HCT116 (cell line): ENCODE results near the gene TLE5. TPM values are rescaled to one million over a fixed set of nuclear protein-coding genes. Genes with fewer than 3 reads are reported as not detected.

Source experiments
- ATAC-seq: fragments of 200-7000 bp; cut with Tn5 transposase; 2 replicates; pipeline ENCODE4 v1.9.1; 2020; ENCODE audit warnings: mild to moderate bottlenecking, moderate library complexity
- BruUV-seq: library from RNA; stranded (reverse); fragments of 400-500 nt; replicated peaks from 2 replicates; lab custom pipeline; 2021; lab: Mats Ljungman, UMichigan
- CTCF ChIA-PET: fragments of 300-600 bp; sonication (Branson Sonifier 250); formaldehyde crosslinking; loops from one replicate; lab custom pipeline; 2021; ENCODE audit warnings: antibody characterized with exemption; lab: Charles Lee
- POLR2A ChIA-PET: fragments of 300-600, 350-600 bp; sonication (Branson Sonifier 250); formaldehyde crosslinking; loops from one replicate; lab custom pipeline; 2021; ENCODE audit warnings: antibody characterized with exemption; lab: Charles Lee
- RAD21 ChIA-PET, 2 experiments: fragments of 300-600 bp; sonication (Branson Sonifier 250); formaldehyde crosslinking; loops; one replicate each; lab custom pipeline; 2023; ENCODE audit warnings: low total read pairs in 2 of 2; ENCODE audit not compliant: uncharacterized antibody in 2 of 2, unreplicated experiment in 2 of 2, low non-redundant PET in 1 of 2; lab: Charles Lee
- DNase-seq: peaks from one replicate; pipeline ENCODE4 v3.0.0-alpha.2; 2010; ENCODE audit warnings: low read depth, low spot score
- H2AFZ ChIP-seq: fragments of 200-600 bp; shearing (Covaris generic), sonication (generic); 2 replicates; pipeline ENCODE4 v1.6.1; 2017; ENCODE audit warnings: low read depth, mixed run types, mixed read lengths, antibody characterized with exemption, low read length; ENCODE audit not compliant: poor library complexity, severe bottlenecking
- H3K27ac ChIP-seq: 2 replicates; pipeline ENCODE4 v1.5.1; 2012; ENCODE audit warnings: low read depth, low read length
- H3K27me3 ChIP-seq: fragments of 200-600 bp; sonication (generic); 2 replicates; pipeline ENCODE4 v1.6.1; 2016; ENCODE audit warnings: mixed run types, low read length, mixed read lengths; ENCODE audit not compliant: insufficient read depth
- H3K36me3 ChIP-seq, 2 experiments: fragments of 200-500 bp in 1 of 2; fragments of 200-600 bp in 1 of 2; sonication (Bioruptor generic) in 1 of 2; sonication (generic) in 1 of 2; 2 replicates each; pipeline versions ENCODE4 v1.5.1 to v1.6.1; 2014 to 2016; ENCODE audit warnings: low read length in 2 of 2, inconsistent platforms in 1 of 2, mixed read lengths in 1 of 2, mixed run types in 1 of 2; ENCODE audit not compliant: insufficient read depth in 2 of 2, control insufficient read depth in 1 of 2
- H3K4me1 ChIP-seq, 2 experiments: fragments of 200-600 bp in 1 of 2; sonication (generic) in 1 of 2; 2 replicates each; pipeline versions ENCODE4 v1.5.1 to v1.6.1; 2012 to 2017; ENCODE audit warnings: low read length in 2 of 2, inconsistent platforms in 1 of 2, mild to moderate bottlenecking in 1 of 2, mixed read lengths in 1 of 2, mixed run types in 1 of 2, moderate library complexity in 1 of 2; ENCODE audit not compliant: insufficient read depth in 2 of 2, control insufficient read depth in 1 of 2
- H3K4me2 ChIP-seq: fragments of 200-600 bp; sonication (generic); 2 replicates; pipeline ENCODE4 v1.6.1; 2017; ENCODE audit warnings: mixed run types, low read length, mixed read lengths
- H3K4me3 ChIP-seq, 2 experiments: fragments of 200-600 bp in 1 of 2; sonication (generic) in 1 of 2; replicated peaks in 1 of 2; 2 replicates each; pipeline ENCODE4 v1.5.1; 2011 to 2016; ENCODE audit warnings: low read length in 2 of 2, control low read depth in 1 of 2, low read depth in 1 of 2, mild to moderate bottlenecking in 1 of 2, mixed read lengths in 1 of 2, mixed run types in 1 of 2
- H3K79me2 ChIP-seq: fragments of 200-600 bp; sonication (generic); 2 replicates; pipeline ENCODE4 v1.6.1; 2017; ENCODE audit warnings: mild to moderate bottlenecking, mixed run types, low read length, moderate library complexity, mixed read lengths; ENCODE audit not compliant: insufficient read depth
- H3K9ac ChIP-seq: fragments of 200-600 bp; sonication (generic); 2 replicates; pipeline ENCODE4 v1.6.1; 2016; ENCODE audit warnings: low read length, mixed read lengths
- H3K9me2 ChIP-seq: fragments of 200-600 bp; sonication (generic), shearing (Covaris generic); 2 replicates; pipeline ENCODE4 v1.6.1; 2017; ENCODE audit warnings: mixed run types, mild to moderate bottlenecking, moderate library complexity; ENCODE audit not compliant: insufficient read depth
- H3K9me3 ChIP-seq, 2 experiments: fragments of 200-500 bp in 1 of 2; fragments of 200-600 bp in 1 of 2; sonication (Bioruptor generic) in 1 of 2; sonication (generic) in 1 of 2; 2 replicates each; pipeline ENCODE4 v1.6.1; 2014 to 2017; ENCODE audit warnings: low read length in 2 of 2, mixed read lengths in 2 of 2, inconsistent platforms in 1 of 2, low read depth in 1 of 2, mild to moderate bottlenecking in 1 of 2, mixed run types in 1 of 2, moderate library complexity in 1 of 2; ENCODE audit not compliant: control insufficient read depth in 1 of 2, insufficient read depth in 1 of 2
- H4K20me1 ChIP-seq: fragments of 200-600 bp; sonication (generic), shearing (Covaris generic); 2 replicates; pipeline ENCODE4 v1.6.1; 2017; ENCODE audit warnings: mixed run types, mild to moderate bottlenecking, moderate library complexity; ENCODE audit not compliant: insufficient read depth
- CBX3 ChIP-seq: IDR thresholded peaks from 2 replicates; pipeline ENCODE4 v1.6.1; 2012; ENCODE audit warnings: low read depth
- CTCF ChIP-seq, 3 experiments: fragments of 200-600 bp in 1 of 3; sonication (generic) in 1 of 3; IDR thresholded peaks in 2 of 3; conservative IDR thresholded peaks in 1 of 3; 2 replicates each; pipeline ENCODE4 v1.5.1; 2012 to 2017; ENCODE audit warnings: low read depth in 2 of 3, low read length in 2 of 3, antibody characterized with exemption in 1 of 3, borderline replicate concordance in 1 of 3, control low read depth in 1 of 3, mild to moderate bottlenecking in 1 of 3, mixed read lengths in 1 of 3, mixed run types in 1 of 3, moderate library complexity in 1 of 3; ENCODE audit not compliant: insufficient read depth in 1 of 3
- EGR1 ChIP-seq: IDR thresholded peaks from 2 replicates; pipeline ENCODE4 v1.6.1; 2012; ENCODE audit warnings: low read depth
- ELF1 ChIP-seq: IDR thresholded peaks from 2 replicates; pipeline ENCODE4 v1.6.1; 2012; ENCODE audit warnings: low read depth, borderline replicate concordance
- EZH2 ChIP-seq: fragments of 200-600 bp; sonication (generic); IDR thresholded peaks from 2 replicates; pipeline ENCODE4 v1.6.1; 2017; ENCODE audit warnings: antibody characterized with exemption, mixed run types
- EZH2phosphoT487 ChIP-seq: fragments of 200-600 bp; IDR thresholded peaks from 2 replicates; pipeline ENCODE4 v1.6.1; 2018; ENCODE audit warnings: antibody characterized with exemption, borderline replicate concordance
- FOSL1 ChIP-seq: IDR thresholded peaks from 2 replicates; pipeline ENCODE4 v1.6.1; 2012; ENCODE audit warnings: low read depth
- JUND ChIP-seq: IDR thresholded peaks from 2 replicates; pipeline ENCODE4 v1.6.1; 2012
- RAD21 ChIP-seq: IDR thresholded peaks from 2 replicates; pipeline ENCODE4 v1.6.1; 2012; ENCODE audit warnings: low read depth, mild to moderate bottlenecking
- REST ChIP-seq: IDR thresholded peaks from 2 replicates; pipeline ENCODE4 v1.6.1; 2012; ENCODE audit warnings: low read depth
- SRF ChIP-seq: IDR thresholded peaks from 2 replicates; pipeline ENCODE4 v1.6.1; 2012; ENCODE audit warnings: low read depth
- TCF7L2 ChIP-seq: IDR thresholded peaks from 2 replicates; pipeline ENCODE4 v1.7.0; 2011; ENCODE audit warnings: borderline replicate concordance, inconsistent platforms; ENCODE audit not compliant: insufficient read depth, insufficient read length; ENCODE audit errors: extremely low read depth
- intact Hi-C: fragments of 100-400 bp; cut with micrococcal nuclease; formaldehyde crosslinking; loops from 2 replicates; pipeline ENCODE4 v1.10.0; 2022
- total RNA-seq: library from RNA; stranded (reverse); gene quantifications from one replicate; pipeline ENCODE4 v1.2.1, GENCODE V29; 2021; ENCODE audit not compliant: unreplicated experiment

Gene TLE5
- total RNA-seq, 1 experiment from 2014 or later: 263 TPM

GRCh38 chr19:3064011-3064330 lies 1.7 kb upstream of the TLE5 start:
- Histone ChIP-seq H3K79me2 (peaks cover 24% of the 10 kb centered on the region), H4K20me1 (no peaks in the 10 kb centered on the region)
- TF ChIP-seq RAD21: no peak
- TF ChIP-seq TCF7L2: no peak
- no peak for TF ChIP-seq CTCF (IDR thresholded peaks at IDR 0.05 in 2 of 3, conservative IDR thresholded peaks at IDR 0.05 in 1 of 3; ENCODE audit: borderline replicate concordance in 1 of 3, insufficient read depth in 1 of 3, low read depth in 2 of 3, low read length in 2 of 3)
- no peak for TF ChIP-seq EZH2phosphoT487
- no peak for TF ChIP-seq EGR1
- no peak for TF ChIP-seq SRF
- TF ChIP-seq REST: no peak
- TF ChIP-seq JUND: no peak
- no peak for TF ChIP-seq FOSL1
- no peak for TF ChIP-seq CBX3
- TF ChIP-seq EZH2: no peak
- TF ChIP-seq ELF1: no peak
- TF ChIP-seq, all 23 proteins: peak for 0
- no peak overlapping the region for H3K4me2 ChIP-seq
- no peaks in the 10 kb centered on the region for H3K9me3 ChIP-seq
- H3K9ac ChIP-seq: no peak overlapping the region
- peaks cover 8 to 21% of the 10 kb centered on the region in 2 experiments for H3K4me1 ChIP-seq
- DNase-seq (no peak), ATAC-seq (no peak)
- intact Hi-C loops: no loop called here
- POLR2A ChIA-PET: no interaction called here
- RAD21 ChIA-PET: no interaction called here
- peaks cover 6 to 8% of the 10 kb centered on the region in 2 experiments for H3K36me3 ChIP-seq
- no peak overlapping the region for H2AFZ ChIP-seq
- no peak overlapping the region for H3K27ac ChIP-seq
- H3K27me3 ChIP-seq: no peaks in the 10 kb centered on the region
- H3K4me3 ChIP-seq: no peak overlapping the region
- BruUV-seq: no TSS peak
- H3K9me2 ChIP-seq: no peaks in the 10 kb centered on the region
- CTCF ChIA-PET: no interaction called here
